Left lung (tissue), 10 donors: ENCODE data around the gene DNHD1. TPM values are rescaled to one million over a fixed set of nuclear protein-coding genes. Genes with fewer than 3 reads are reported as not detected.

Source experiments
- ATAC-seq: fragments of 200-7000 bp; cut with Tn5 transposase; one replicate; pipeline ENCODE4 v1.9.1; 2020; ENCODE audit warnings: moderate library complexity
- DNase-seq, 4 donors: peaks; one replicate each; pipeline ENCODE4 v3.0.0-alpha.2; 2013 to 2020
- H3K27ac ChIP-seq, 2 donors: fragments of 200-600 bp; sonication (generic) in 1 of 2; one replicate each; pipeline versions ENCODE4 v1.5.0 to v1.8.0; 2020 to 2021
- H3K27me3 ChIP-seq, 2 donors: fragments of 200-600 bp; sonication (generic) in 1 of 2; one replicate each; pipeline versions ENCODE4 v1.5.0 to v1.8.0; 2020 to 2021
- H3K36me3 ChIP-seq, 2 donors: fragments of 200-600 bp; sonication (generic) in 1 of 2; one replicate each; pipeline versions ENCODE4 v1.5.0 to v1.8.0; 2020 to 2021
- H3K4me1 ChIP-seq, 2 donors: fragments of 200-600 bp; one replicate each; pipeline ENCODE4 v1.8.0; 2021
- H3K4me3 ChIP-seq, 2 donors: fragments of 200-600 bp; sonication (generic) in 1 of 2; one replicate each; pipeline versions ENCODE4 v1.5.0 to v1.8.0; 2020 to 2021; ENCODE audit warnings: mild to moderate bottlenecking in 1 of 2
- H3K9me3 ChIP-seq, 2 donors: fragments of 200-600 bp; sonication (generic) in 1 of 2; one replicate each; pipeline versions ENCODE4 v1.5.0 to v1.8.0; 2020 to 2021
- intact Hi-C, 2 donors: fragments of 100-400 bp; cut with DNase I; formaldehyde crosslinking; loops; one replicate each; pipeline versions ENCODE4 v1.11.2 to v1.14.2; 2022
- polyA plus RNA-seq, 6 donors: library from polyadenylated mRNA; unstranded; fragments of 120-200 nt; gene quantifications; one replicate each; pipeline ENCODE4 v1.2.1, GENCODE V29; 2013; ENCODE audit not compliant: insufficient read length in 6 of 6
- total RNA-seq, 2 donors: library from RNA; stranded (reverse); fragmentation: NEBNext Ultra II Directional; extraction: Animal tissue kit (Norgen Biotek cat#: 25700); gene quantifications; one replicate each; pipeline ENCODE4 v1.2.1, GENCODE V29; 2021
- TF ChIP-seq, protein P1 (sequence below), 2 donors: fragments of 200-600 bp; sonication (generic) in 1 of 2; IDR thresholded peaks; one replicate each; pipeline versions ENCODE4 v1.5.0 to v1.8.0; 2021; ENCODE audit warnings: antibody characterized with exemption in 2 of 2
- donor health status: DM: no; HTN: yes; CAD: no.
- donor health status: DM: no; HTN: no; CAD: no.

DNHD1 gene
- total and polyA plus RNA-seq, 8 donors = 7.1 to 18.6 (median 15.5) TPM

DNA sequence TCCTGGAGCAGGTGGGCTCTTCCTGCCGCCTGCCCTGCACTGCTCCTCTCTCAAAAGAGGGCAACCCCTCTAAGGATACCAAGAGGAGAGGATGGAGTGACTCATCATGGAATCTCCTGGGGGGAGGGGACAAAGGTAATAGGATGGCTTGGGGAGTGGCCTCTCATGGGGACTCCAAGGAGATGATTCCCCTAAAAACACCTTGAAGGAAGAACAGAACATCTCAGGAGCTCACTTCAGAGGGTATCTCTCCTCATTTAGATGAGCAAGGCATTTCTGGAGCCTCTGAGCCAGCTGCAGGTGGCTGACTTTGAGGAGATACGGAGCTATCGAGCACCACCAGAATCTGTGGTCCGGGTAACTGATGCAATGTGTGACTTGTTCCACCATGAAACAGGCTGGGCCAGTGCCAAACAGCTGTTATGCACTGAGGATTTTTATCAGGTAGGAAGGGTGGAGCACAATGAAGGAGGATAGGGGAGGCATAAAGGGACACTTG is 66.1 kb downstream of the DNHD1 start:
- H3K4me3 ChIP-seq = no peak overlapping the region
- H3K4me1 ChIP-seq = no peaks in the 10 kb centered on the region
- H3K36me3 ChIP-seq = peaks cover 0 to 5% of the 10 kb centered on the region in 2 donors
- TF ChIP-seq, protein P1, sequence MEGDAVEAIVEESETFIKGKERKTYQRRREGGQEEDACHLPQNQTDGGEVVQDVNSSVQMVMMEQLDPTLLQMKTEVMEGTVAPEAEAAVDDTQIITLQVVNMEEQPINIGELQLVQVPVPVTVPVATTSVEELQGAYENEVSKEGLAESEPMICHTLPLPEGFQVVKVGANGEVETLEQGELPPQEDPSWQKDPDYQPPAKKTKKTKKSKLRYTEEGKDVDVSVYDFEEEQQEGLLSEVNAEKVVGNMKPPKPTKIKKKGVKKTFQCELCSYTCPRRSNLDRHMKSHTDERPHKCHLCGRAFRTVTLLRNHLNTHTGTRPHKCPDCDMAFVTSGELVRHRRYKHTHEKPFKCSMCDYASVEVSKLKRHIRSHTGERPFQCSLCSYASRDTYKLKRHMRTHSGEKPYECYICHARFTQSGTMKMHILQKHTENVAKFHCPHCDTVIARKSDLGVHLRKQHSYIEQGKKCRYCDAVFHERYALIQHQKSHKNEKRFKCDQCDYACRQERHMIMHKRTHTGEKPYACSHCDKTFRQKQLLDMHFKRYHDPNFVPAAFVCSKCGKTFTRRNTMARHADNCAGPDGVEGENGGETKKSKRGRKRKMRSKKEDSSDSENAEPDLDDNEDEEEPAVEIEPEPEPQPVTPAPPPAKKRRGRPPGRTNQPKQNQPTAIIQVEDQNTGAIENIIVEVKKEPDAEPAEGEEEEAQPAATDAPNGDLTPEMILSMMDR (IDR thresholded peaks at IDR 0.05) = no peak
- no peaks in the 10 kb centered on the region for H3K27me3 ChIP-seq
- no peaks in the 10 kb centered on the region for H3K9me3 ChIP-seq
- DNase-seq = no peak
- ATAC-seq = no peak
- intact Hi-C loops = no loop called here
- no peak overlapping the region for H3K27ac ChIP-seq

- TF ChIP-seq, protein P1 (IDR thresholded peaks at IDR 0.05) = no peak
- ATAC-seq (no peak), DNase-seq (no peak)
- no peaks in the 10 kb centered on the region for H3K4me1 ChIP-seq
- no peaks in the 10 kb centered on the region for H3K9me3 ChIP-seq
- H3K4me3 ChIP-seq = no peak overlapping the region
- no peaks in the 10 kb centered on the region for H3K27me3 ChIP-seq
- no peak overlapping the region for H3K27ac ChIP-seq
- intact Hi-C loops = no loop called here
- peaks cover 0 to 5% of the 10 kb centered on the region in 2 donors for H3K36me3 ChIP-seq
These were observed 66.6 kb downstream of the DNHD1 start for GRCh38 chr11:6563667-6564066.

DNA sequence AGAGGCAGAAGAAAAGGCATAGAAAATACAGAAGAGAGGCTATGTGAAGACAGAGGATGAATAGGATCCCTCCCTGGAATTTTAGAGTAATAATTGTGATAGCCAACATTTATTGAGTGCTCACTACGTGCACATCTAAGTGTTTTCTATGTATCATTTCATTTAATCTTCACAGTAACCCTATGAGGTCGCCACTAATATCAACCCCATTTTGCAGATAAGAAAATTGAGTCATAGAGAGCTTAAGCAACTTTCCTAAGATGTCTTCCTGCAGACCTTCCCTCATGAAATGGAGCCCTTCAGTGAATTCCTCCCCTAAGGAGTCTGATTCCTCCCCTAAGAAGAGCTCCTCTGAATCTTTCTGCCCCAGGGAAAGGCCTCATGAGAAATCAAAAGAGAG is 68.2 kb downstream of the DNHD1 start:
- Histone ChIP-seq H3K4me1 (no peaks in the 10 kb centered on the region), H3K9me3 (no peaks in the 10 kb centered on the region), H3K27me3 (no peaks in the 10 kb centered on the region), H3K36me3 (peaks cover 0 to 5% of the 10 kb centered on the region in 2 donors), H3K4me3 (no peak overlapping the region), H3K27ac (no peak overlapping the region)
- TF ChIP-seq, protein P1 (IDR thresholded peaks at IDR 0.05) = no peak
- intact Hi-C loops = no loop called here
- no peak for DNase-seq
- no peak for ATAC-seq

DNA sequence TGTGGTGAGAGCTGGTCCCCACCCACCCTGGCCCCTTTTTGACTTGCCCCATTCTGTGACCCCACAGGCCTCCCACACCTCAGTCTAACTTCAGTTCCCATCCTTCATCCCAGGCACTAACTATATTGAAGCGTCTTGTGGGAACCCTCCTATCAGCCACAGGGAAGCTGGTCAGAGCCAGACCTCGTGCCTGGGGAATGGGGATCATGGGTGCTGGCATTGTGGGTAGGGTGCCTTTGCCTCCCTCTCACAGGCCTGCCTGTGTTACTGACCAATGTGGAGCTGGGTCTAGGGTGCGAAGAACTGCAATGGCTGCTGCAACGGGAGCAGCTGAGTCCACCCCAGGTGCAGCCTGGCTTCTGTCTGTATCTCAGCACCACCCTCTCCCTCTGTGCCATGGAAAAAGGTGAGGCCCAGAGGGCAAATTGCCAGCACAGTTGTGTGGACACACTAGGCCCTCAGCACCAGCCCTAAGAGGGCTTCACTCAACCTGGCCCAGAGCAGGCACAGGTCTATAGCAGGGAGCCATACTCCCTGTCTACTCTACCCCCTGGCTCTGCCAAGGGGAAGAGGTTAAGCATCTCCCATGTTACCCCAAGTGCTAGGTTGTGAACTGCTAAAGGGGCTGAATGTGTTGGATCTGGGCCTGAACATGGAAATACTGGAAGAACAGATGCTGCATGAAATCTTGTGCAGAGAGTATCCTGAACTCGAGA is 69.1 kb downstream of the DNHD1 start:
- intact Hi-C loops = no loop called here
- Histone ChIP-seq H3K9me3 (no peaks in the 10 kb centered on the region), H3K4me3 (no peak overlapping the region), H3K27ac (no peak overlapping the region), H3K4me1 (no peaks in the 10 kb centered on the region), H3K36me3 (peaks cover 0 to 5% of the 10 kb centered on the region in 2 donors), H3K27me3 (peaks cover 0 to 6% of the 10 kb centered on the region in 2 donors)
- DNase-seq (no peak), ATAC-seq (no peak)
- TF ChIP-seq, protein P1 (IDR thresholded peaks at IDR 0.05) = no peak

DNA sequence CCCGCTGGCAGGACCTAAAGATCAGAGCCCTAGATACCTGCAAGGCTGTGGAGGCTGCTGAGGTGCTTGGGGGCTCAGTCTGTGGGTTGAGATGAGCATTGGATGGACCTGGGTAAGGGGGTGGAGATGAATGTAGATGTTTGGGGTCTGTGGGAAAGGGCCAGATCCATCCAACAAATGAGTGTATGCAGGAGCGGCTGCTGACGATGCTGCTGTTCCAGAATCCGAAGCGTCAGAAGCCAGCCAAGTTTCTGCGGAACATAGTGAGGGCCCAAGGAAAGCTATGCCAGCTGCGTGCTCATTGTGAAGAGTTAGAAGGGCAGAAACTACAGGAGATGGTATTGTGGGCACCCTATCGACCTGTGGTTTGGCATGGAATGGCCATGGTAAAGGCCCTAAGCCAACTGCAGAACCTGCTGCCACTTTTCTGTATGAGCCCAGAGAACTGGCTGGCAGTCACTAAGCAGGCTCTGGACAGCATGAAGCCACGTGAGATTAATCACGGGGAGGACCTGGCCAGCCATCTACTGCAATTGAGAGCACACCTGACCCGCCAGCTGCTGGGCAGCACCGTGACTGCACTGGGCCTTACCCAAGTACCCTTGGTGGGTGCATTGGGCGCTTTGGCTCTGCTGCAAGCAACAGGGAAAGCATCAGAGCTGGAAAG is 69.8 kb downstream of the DNHD1 start:
- intact Hi-C loops = no loop called here
- DNase-seq (no peak), ATAC-seq (no peak)
- Histone ChIP-seq H3K4me1 (no peaks in the 10 kb centered on the region), H3K4me3 (no peak overlapping the region), H3K36me3 (peaks cover 0 to 5% of the 10 kb centered on the region in 2 donors), H3K27me3 (peaks cover 0 to 11% of the 10 kb centered on the region in 2 donors), H3K9me3 (no peaks in the 10 kb centered on the region), H3K27ac (no peak overlapping the region)
- TF ChIP-seq, protein P1 (IDR thresholded peaks at IDR 0.05) = no peak
